Measurements from ENCODE around the gene HSPH1. TPM values are rescaled to one million over a fixed set of nuclear protein-coding genes. Genes with fewer than 3 reads are reported as not detected.

HSPH1 gene
- total and polyA plus RNA-seq, 2 donors (not counting 3 experiments of a cell fraction or from before 2014, with no cell fraction given), result 15.8 to 124 TPM

GRCh38 chr13:31196992-31197391, 35.3 kb upstream of the HSPH1 start:
- POLR2A ChIA-PET, result no interaction called here
- dilution Hi-C loops (cut with MboI; ENCODE audit: extremely low pct_ligation_motif_present, low sequenced_read_pairs), result no loop called here

More at GRCh38 chr13:31196992-31197391, 35.3 kb upstream of the HSPH1 start:
- no peak for FAIRE-seq
- CTCF ChIA-PET, result no interaction called here
- Histone ChIP-seq H3K27me3 (ENCODE audit: control insufficient read depth in 2 of 2, insufficient read depth in 2 of 2, low read length in 2 of 2) (peaks cover 0 to 3% of the 10 kb centered on the region in 2 experiments), H2AFZ (ENCODE audit: low read depth, low read length) (no peak overlapping the region), H3K79me2 (ENCODE audit: control insufficient read depth, insufficient read depth, low read length) (no peaks in the 10 kb centered on the region), H3K4me3 (replicated peaks in 1 of 3; ENCODE audit: insufficient read depth in 1 of 3, low read depth in 1 of 3, low read length in 3 of 3) (no peak overlapping the region), H4K20me1 (replicated peaks; ENCODE audit: control insufficient read depth, extremely low read depth, insufficient read depth, low read length) (no peaks in the 10 kb centered on the region), H3K4me2 (ENCODE audit: insufficient read depth, low read length) (no peak overlapping the region), H3K9me3 (replicated peaks; ENCODE audit: control insufficient read depth, insufficient read depth, low read length) (no peaks in the 10 kb centered on the region), H3K27ac (ENCODE audit: insufficient read depth, low read depth, low read length) (no peak overlapping the region), H3K36me3 (ENCODE audit: control insufficient read depth in 2 of 2, extremely low read depth in 1 of 2, insufficient read depth in 2 of 2, low read length in 2 of 2) (no peaks in the 10 kb centered on the region), H3K9me1 (replicated peaks; ENCODE audit: control insufficient read depth, extremely low read depth, insufficient read depth, low read length) (no peaks in the 10 kb centered on the region), H3K9ac (replicated peaks; ENCODE audit: extremely low read depth, insufficient read depth, low read length) (no peak overlapping the region), H3K4me1 (ENCODE audit: control insufficient read depth, extremely low read depth, insufficient read depth, low read length) (peaks cover 14% of the 10 kb centered on the region)
- intact Hi-C loops (cut with micrococcal nuclease), result no loop called here
- DNase-seq (ENCODE audit: low read depth, low spot score), result no peak
- TF ChIP-seq MAX (IDR thresholded peaks at IDR 0.05; ENCODE audit: insufficient read depth, insufficient read length) (no peak), POLR2AphosphoS5 (IDR thresholded peaks at IDR 0.05; ENCODE audit: insufficient read depth, low read depth, low read length) (no peak), JUN (IDR thresholded peaks at IDR 0.05; ENCODE audit: borderline replicate concordance, insufficient read depth, insufficient read length, low read depth) (no peak), FOS (IDR thresholded peaks at IDR 0.05; ENCODE audit: borderline replicate concordance, insufficient read depth, low read length) (no peak), MYC (IDR thresholded peaks at IDR 0.05; ENCODE audit: low read depth, low read length) (no peak), EZH2 (IDR thresholded peaks at IDR 0.05; ENCODE audit: borderline replicate concordance, low read depth, low read length, severe bottlenecking) (no peak), POLR2A (IDR thresholded peaks at IDR 0.05; ENCODE audit: low read depth, low read length) (no peak), GATA2 (IDR thresholded peaks at IDR 0.05; ENCODE audit: insufficient read depth, insufficient read length, low read depth, low read length) (no peak)
- TF ChIP-seq, protein P1, sequence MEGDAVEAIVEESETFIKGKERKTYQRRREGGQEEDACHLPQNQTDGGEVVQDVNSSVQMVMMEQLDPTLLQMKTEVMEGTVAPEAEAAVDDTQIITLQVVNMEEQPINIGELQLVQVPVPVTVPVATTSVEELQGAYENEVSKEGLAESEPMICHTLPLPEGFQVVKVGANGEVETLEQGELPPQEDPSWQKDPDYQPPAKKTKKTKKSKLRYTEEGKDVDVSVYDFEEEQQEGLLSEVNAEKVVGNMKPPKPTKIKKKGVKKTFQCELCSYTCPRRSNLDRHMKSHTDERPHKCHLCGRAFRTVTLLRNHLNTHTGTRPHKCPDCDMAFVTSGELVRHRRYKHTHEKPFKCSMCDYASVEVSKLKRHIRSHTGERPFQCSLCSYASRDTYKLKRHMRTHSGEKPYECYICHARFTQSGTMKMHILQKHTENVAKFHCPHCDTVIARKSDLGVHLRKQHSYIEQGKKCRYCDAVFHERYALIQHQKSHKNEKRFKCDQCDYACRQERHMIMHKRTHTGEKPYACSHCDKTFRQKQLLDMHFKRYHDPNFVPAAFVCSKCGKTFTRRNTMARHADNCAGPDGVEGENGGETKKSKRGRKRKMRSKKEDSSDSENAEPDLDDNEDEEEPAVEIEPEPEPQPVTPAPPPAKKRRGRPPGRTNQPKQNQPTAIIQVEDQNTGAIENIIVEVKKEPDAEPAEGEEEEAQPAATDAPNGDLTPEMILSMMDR (IDR thresholded peaks at IDR 0.05; ENCODE audit: extremely low read depth in 1 of 2, insufficient read depth in 1 of 2, low read depth in 1 of 2, low read length in 2 of 2), result no peak
- BruUV-seq (replicated peaks), result no TSS peak

Data from endothelial cell of umbilical vein (primary cell).